Gastroesophageal sphincter (tissue), 4 donors: ENCODE results near the gene HACD3. TPM values are rescaled to one million over a fixed set of nuclear protein-coding genes. Genes with fewer than 3 reads are reported as not detected.

ENCODE experiments used
- ATAC-seq: fragments of 150-250 bp; one replicate; pipeline ENCODE4 v1.9.1; 2016; ENCODE audit warnings: mild to moderate bottlenecking, moderate library complexity
- H3K27ac ChIP-seq, 4 donors: fragments of 200-600 bp; sonication (generic) in 3 of 4; 1 replicate in 3 of 4; 2 replicates in 1 of 4; pipeline ENCODE4 v1.5.1; 2016 to 2019
- H3K27me3 ChIP-seq: fragments of 200-600 bp; sonication (generic); one replicate; pipeline ENCODE4 v1.5.1; 2019
- H3K36me3 ChIP-seq, 2 donors: fragments of 200-600 bp; sonication (generic); one replicate each; pipeline ENCODE4 v1.5.1; 2019; ENCODE audit warnings: control low read depth in 1 of 2
- H3K4me1 ChIP-seq, 3 donors: fragments of 200-600 bp; sonication (generic); 1 replicate in 2 of 3; 2 replicates in 1 of 3; pipeline ENCODE4 v1.5.1; 2016 to 2019; ENCODE audit warnings: control low read depth in 2 of 3
- H3K4me3 ChIP-seq, 2 donors: fragments of 200-600 bp; sonication (generic); one replicate each; pipeline ENCODE4 v1.5.1; 2019; ENCODE audit warnings: mild to moderate bottlenecking in 1 of 2, moderate library complexity in 1 of 2
- H3K9me3 ChIP-seq, 3 donors: fragments of 200-600 bp; sonication (generic); one replicate each; pipeline ENCODE4 v1.5.1; 2017 to 2019; ENCODE audit warnings: control low read depth in 2 of 3
- EP300 ChIP-seq: sonication (generic); formaldehyde crosslinking; IDR thresholded peaks from one replicate; pipeline ENCODE4 v1.6.1; 2017; ENCODE audit warnings: antibody characterized with exemption, mild to moderate bottlenecking
- POLR2A ChIP-seq, 2 donors: fragments of 450-650 bp; IDR thresholded peaks; one replicate each; pipeline ENCODE4 v1.6.1; 2017; ENCODE audit warnings: antibody characterized with exemption in 2 of 2, mild to moderate bottlenecking in 2 of 2, moderate library complexity in 1 of 2
- POLR2AphosphoS5 ChIP-seq: sonication (generic); formaldehyde crosslinking; IDR thresholded peaks from one replicate; pipeline ENCODE4 v1.6.1; 2017; ENCODE audit warnings: antibody characterized with exemption
- WGBS, 2 donors: methylation state at CpG; one replicate each; pipeline ENCODE4 v1.1.5; 2018; ENCODE audit warnings: low coverage in 1 of 2; 5-methylcytosine and 5-hydroxymethylcytosine counted together
- small RNA-seq, 4 donors: library from RNA; depleted of rRNA; stranded (forward); fragments of <200 nt; gene quantifications; one replicate each; pipeline ENCODE3, GENCODE V24; 2016
- total RNA-seq, 4 donors: library from RNA; depleted of rRNA; stranded (reverse); fragments of >200 nt; gene quantifications; one replicate each; pipeline ENCODE4 v1.1.0, GENCODE V29; 2016
- TF ChIP-seq, protein P1 (sequence below), 4 experiments: fragments of 200-600 bp in 2 of 4; fragments of 450-650 bp in 2 of 4; sonication (generic) in 1 of 4; IDR thresholded peaks; one replicate each; pipeline ENCODE4 v1.5.1; 2017 to 2019; ENCODE audit warnings: antibody characterized with exemption in 4 of 4, mild to moderate bottlenecking in 2 of 4, moderate library complexity in 2 of 4

The HACD3 gene
- total RNA-seq, 4 donors from 2014 or later = 26.0 to 34.9 (median 29.6) TPM

DNA sequence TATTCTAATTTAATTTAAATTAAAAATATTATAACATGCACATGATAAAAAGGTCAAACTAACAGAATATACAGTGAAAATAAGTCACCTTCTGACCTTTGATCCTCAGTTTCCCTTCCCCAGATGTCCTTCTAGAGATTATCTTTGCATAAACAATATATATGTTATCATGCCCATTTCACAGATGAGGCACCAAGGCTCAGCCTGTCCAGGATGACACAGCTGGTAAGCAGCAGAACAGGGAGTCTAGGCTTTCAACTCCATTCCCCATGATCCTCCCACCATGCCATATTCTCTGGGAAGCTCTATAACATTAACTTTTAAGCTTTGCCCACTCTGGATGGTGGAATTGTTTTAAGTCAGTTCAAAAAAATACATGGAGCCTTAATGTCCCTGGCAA lies 92.8 kb downstream of the HACD3 start:
- no peak for TF ChIP-seq POLR2A (IDR thresholded peaks at IDR 0.05)
- TF ChIP-seq POLR2AphosphoS5 = no peak
- TF ChIP-seq, protein P1, sequence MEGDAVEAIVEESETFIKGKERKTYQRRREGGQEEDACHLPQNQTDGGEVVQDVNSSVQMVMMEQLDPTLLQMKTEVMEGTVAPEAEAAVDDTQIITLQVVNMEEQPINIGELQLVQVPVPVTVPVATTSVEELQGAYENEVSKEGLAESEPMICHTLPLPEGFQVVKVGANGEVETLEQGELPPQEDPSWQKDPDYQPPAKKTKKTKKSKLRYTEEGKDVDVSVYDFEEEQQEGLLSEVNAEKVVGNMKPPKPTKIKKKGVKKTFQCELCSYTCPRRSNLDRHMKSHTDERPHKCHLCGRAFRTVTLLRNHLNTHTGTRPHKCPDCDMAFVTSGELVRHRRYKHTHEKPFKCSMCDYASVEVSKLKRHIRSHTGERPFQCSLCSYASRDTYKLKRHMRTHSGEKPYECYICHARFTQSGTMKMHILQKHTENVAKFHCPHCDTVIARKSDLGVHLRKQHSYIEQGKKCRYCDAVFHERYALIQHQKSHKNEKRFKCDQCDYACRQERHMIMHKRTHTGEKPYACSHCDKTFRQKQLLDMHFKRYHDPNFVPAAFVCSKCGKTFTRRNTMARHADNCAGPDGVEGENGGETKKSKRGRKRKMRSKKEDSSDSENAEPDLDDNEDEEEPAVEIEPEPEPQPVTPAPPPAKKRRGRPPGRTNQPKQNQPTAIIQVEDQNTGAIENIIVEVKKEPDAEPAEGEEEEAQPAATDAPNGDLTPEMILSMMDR (IDR thresholded peaks at IDR 0.05) = no peak
- TF ChIP-seq EP300 = no peak
- Histone ChIP-seq H3K27me3 (no peaks in the 10 kb centered on the region), H3K4me3 (no peak overlapping the region), H3K36me3 (peaks cover 0 to 27% of the 10 kb centered on the region in 2 donors), H3K4me1 (no peaks in the 10 kb centered on the region), H3K27ac (no peak overlapping the region), H3K9me3 (no peaks in the 10 kb centered on the region)
- ATAC-seq = no peak

DNA sequence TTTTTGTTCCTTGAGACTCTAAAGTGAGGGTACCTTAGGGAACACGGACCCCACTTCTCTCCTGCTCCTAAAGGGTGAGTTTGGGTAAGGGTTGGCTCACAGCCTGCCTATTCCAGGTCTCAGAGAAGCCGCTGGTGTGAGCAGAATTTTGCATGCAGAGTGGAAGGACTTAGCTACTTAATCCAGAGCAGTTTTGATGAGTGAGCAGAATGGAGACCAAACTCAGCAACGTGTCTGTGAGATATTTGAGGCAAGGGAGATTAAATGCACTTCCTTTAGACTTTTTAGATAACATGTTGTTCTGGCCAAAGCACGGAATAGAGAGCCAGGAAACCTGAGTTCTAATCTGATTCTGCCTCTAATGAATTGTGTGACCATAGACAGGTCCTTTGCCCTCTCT lies 96.6 kb downstream of the HACD3 start:
- 60 to 76% methylated on average over 3 to 4 of the region's 4 CpGs for WGBS, 2 donors
- Histone ChIP-seq H3K4me1 (no peaks in the 10 kb centered on the region), H3K27ac (no peak overlapping the region), H3K36me3 (peaks cover 0 to 27% of the 10 kb centered on the region in 2 donors), H3K9me3 (no peaks in the 10 kb centered on the region), H3K27me3 (no peaks in the 10 kb centered on the region), H3K4me3 (no peak overlapping the region)
- no peak for ATAC-seq
- TF ChIP-seq, protein P1 (IDR thresholded peaks at IDR 0.05) = no peak
- TF ChIP-seq POLR2AphosphoS5 (no peak), EP300 (no peak), POLR2A (IDR thresholded peaks at IDR 0.05) (no peak)

Small RNAs within 50 kb of the gene (small RNA-seq; reads per million reads assigned to genes)
- gene RF00019 = 0 reads per million in 4 donors
- 0 reads per million in 4 donors for gene RNU6-19P

Other genes with a start within 250 kb of the HACD3 start
- 10 to 100 TPM; 10.1 to 21.7 (median 14.1) TPM for gene PARP16, start 243.6 kb upstream of the HACD3 start, total RNA-seq
- gene RNU5A-1, start 234.4 kb upstream of the HACD3 start, total RNA-seq = not detected
- not detected for gene RNU5B-1, start 225.8 kb upstream of the HACD3 start, total RNA-seq
- gene IGDCC3, start 152.5 kb upstream of the HACD3 start, total RNA-seq = under 1 TPM in 1 of 4 donors, not detected in 3; 0.13 TPM
- gene IGDCC4, start 107.5 kb upstream of the HACD3 start, total RNA-seq = 1 to 10 TPM in 3 of 4 donors, under 1 TPM in 1; 0.40 to 3.4 (median 1.8) TPM
- gene DPP8, start 12.8 kb upstream of the HACD3 start, total RNA-seq = 10 to 100 TPM; 33.1 to 66.9 (median 47.9) TPM
- gene INTS14, start 80.7 kb downstream of the HACD3 start, total RNA-seq = 10 to 100 TPM; 23.8 to 33.5 (median 28.8) TPM
- 1 to 10 TPM; 2.7 to 4.6 (median 3.9) TPM for gene SLC24A1, start 91.5 kb downstream of the HACD3 start, total RNA-seq